Activated naive CD8-positive, alpha-beta T cell treated with anti-CD3 and anti-CD28 coated beads, Interleukin-2, amount 50 U/mL, for 24 hours (primary cell): ENCODE results near the gene HECW1.

Experiments used
- ATAC-seq: fragments of 150-1000 bp; cut with Tn5 transposase; one replicate; pipeline ENCODE4 v1.10.0; 2021
- DNase-seq: peaks from one replicate; pipeline ENCODE4 v3.0.0; 2021
- H3K27ac Mint-ChIP-seq: one replicate; pipeline ENCODE4 v1.8.0; 2021; ENCODE audit warnings: mild to moderate bottlenecking, mixed read lengths
- H3K27me3 Mint-ChIP-seq: one replicate; pipeline ENCODE4 v1.8.0; 2021; ENCODE audit warnings: mixed read lengths
- H3K36me3 Mint-ChIP-seq: one replicate; pipeline ENCODE4 v1.8.0; 2021; ENCODE audit warnings: low read depth, mixed read lengths
- H3K4me1 Mint-ChIP-seq: one replicate; pipeline ENCODE4 v1.8.0; 2021; ENCODE audit warnings: mixed read lengths
- H3K4me3 Mint-ChIP-seq: one replicate; pipeline ENCODE4 v1.8.0; 2021; ENCODE audit warnings: mild to moderate bottlenecking, moderate library complexity, mixed read lengths
- H3K9me3 Mint-ChIP-seq: one replicate; pipeline ENCODE4 v1.8.0; 2021; ENCODE audit warnings: mixed read lengths

Gene HECW1

DNA sequence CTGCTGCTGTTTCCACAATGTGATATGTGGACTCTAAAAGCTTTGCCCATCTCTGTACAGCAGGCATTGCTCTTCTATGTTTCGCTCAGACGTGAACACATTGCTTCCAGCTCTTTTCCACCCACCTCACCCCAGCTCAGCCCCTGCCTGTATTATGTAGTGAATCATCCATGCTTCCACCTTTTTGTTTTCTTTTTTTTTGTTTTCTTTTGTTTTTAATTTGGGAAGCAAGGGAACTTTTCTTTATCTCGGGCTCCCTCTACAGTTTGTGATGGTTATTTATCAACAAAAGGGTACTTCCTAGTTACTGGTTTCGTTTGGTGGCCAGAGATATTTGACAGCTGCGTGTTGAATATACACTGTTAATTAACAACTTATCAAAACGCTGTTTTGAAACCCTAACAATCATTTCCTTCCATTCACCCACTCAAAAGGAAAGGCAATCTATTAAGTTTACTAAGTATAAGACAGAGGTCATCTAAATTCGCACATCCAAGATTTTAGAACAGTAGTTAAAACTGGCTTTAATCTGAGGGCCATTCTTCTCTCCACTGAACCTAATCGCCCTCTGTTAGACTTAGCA, 342.6 kb downstream of the HECW1 start:
- no peak overlapping the region for H3K27ac Mint-ChIP-seq

GRCh38 chr7:43456200-43456599, 343.8 kb downstream of the HECW1 start:
- no peaks in the 10 kb centered on the region for H3K4me1 Mint-ChIP-seq
- H3K4me3 Mint-ChIP-seq, result no peak overlapping the region
- H3K27me3 Mint-ChIP-seq, result peaks cover 3% of the 10 kb centered on the region
- no peak for ATAC-seq
- no peaks in the 10 kb centered on the region for H3K36me3 Mint-ChIP-seq
- DNase-seq, result no peak
- H3K27ac Mint-ChIP-seq, result no peak overlapping the region
- H3K9me3 Mint-ChIP-seq, result no peaks in the 10 kb centered on the region

More for the DNA sequence above, 342.6 kb downstream of the HECW1 start:
- no peak for ATAC-seq
- no peaks in the 10 kb centered on the region for H3K9me3 Mint-ChIP-seq
- peaks cover 3% of the 10 kb centered on the region for H3K27me3 Mint-ChIP-seq
- H3K36me3 Mint-ChIP-seq, result no peaks in the 10 kb centered on the region
- no peak for DNase-seq
- H3K4me1 Mint-ChIP-seq, result no peaks in the 10 kb centered on the region
- H3K4me3 Mint-ChIP-seq, result no peak overlapping the region

DNA sequence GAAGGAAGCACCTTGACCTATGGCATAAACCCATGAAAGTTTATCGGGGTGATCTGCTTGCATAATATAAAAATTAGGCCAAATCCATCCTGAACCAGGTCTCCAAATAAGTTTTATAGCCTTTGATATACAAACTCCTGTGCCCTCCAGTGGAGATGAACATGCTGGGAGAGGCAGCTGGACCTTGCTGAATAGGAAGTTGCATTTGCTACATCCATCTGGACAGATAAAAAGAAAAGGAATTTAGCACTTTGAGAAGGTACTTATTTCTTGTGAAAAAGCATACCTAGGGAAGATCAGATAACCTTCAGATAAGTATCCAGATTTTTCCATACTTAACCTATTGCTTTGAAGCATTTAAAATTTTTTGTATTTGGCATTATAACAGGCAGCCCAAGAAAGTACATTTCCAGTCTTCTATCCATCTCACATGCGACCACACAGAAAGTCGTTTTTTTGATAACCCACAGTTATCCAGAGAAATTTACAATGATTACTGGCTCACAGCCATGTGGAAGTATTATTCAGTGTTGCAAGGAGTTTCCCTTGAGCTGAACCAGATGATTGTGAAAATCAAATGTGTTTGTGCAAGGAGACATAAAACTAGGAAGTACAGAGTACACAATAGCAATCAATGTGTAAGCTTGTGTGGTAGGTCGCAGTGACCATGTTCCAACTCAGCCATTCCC, 346.0 kb downstream of the HECW1 start:
- Mint-ChIP-seq H3K36me3 (no peaks in the 10 kb centered on the region), H3K9me3 (no peaks in the 10 kb centered on the region), H3K27me3 (no peaks in the 10 kb centered on the region), H3K4me1 (no peaks in the 10 kb centered on the region), H3K4me3 (no peak overlapping the region), H3K27ac (no peak overlapping the region)
- no peak for ATAC-seq
- DNase-seq, result no peak

- no peak overlapping the region for H3K27ac Mint-ChIP-seq
- H3K9me3 Mint-ChIP-seq, result no peaks in the 10 kb centered on the region
- DNase-seq, result no peak
- no peaks in the 10 kb centered on the region for H3K27me3 Mint-ChIP-seq
- ATAC-seq, result no peak
- H3K4me1 Mint-ChIP-seq, result no peaks in the 10 kb centered on the region
- H3K36me3 Mint-ChIP-seq, result no peaks in the 10 kb centered on the region
- H3K4me3 Mint-ChIP-seq, result no peak overlapping the region
Measured at GRCh38 chr7:43459019-43459337, 346.5 kb downstream of the HECW1 start.

- H3K36me3 Mint-ChIP-seq, result no peaks in the 10 kb centered on the region
- no peak for ATAC-seq
- no peak overlapping the region for H3K4me3 Mint-ChIP-seq
- no peaks in the 10 kb centered on the region for H3K4me1 Mint-ChIP-seq
- no peak overlapping the region for H3K27ac Mint-ChIP-seq
- H3K27me3 Mint-ChIP-seq, result no peaks in the 10 kb centered on the region
- H3K9me3 Mint-ChIP-seq, result no peaks in the 10 kb centered on the region
- DNase-seq, result no peak
Measured at GRCh38 chr7:43460733-43461348, 348.4 kb downstream of the HECW1 start.

- no peaks in the 10 kb centered on the region for H3K4me1 Mint-ChIP-seq
- DNase-seq (no peak), ATAC-seq (no peak)
- no peaks in the 10 kb centered on the region for H3K36me3 Mint-ChIP-seq
- no peaks in the 10 kb centered on the region for H3K27me3 Mint-ChIP-seq
- H3K27ac Mint-ChIP-seq, result no peak overlapping the region
- H3K9me3 Mint-ChIP-seq, result no peaks in the 10 kb centered on the region
- no peak overlapping the region for H3K4me3 Mint-ChIP-seq
Measured at GRCh38 chr7:43461349-43462024, 349.0 kb downstream of the HECW1 start.

- no peak for DNase-seq
- H3K36me3 Mint-ChIP-seq, result no peaks in the 10 kb centered on the region
- H3K27me3 Mint-ChIP-seq, result no peaks in the 10 kb centered on the region
- H3K4me1 Mint-ChIP-seq, result no peaks in the 10 kb centered on the region
- ATAC-seq, result no peak
- no peaks in the 10 kb centered on the region for H3K9me3 Mint-ChIP-seq
- no peak overlapping the region for H3K27ac Mint-ChIP-seq
- no peak overlapping the region for H3K4me3 Mint-ChIP-seq
Measured at GRCh38 chr7:43462836-43463235, 350.4 kb downstream of the HECW1 start.

DNA sequence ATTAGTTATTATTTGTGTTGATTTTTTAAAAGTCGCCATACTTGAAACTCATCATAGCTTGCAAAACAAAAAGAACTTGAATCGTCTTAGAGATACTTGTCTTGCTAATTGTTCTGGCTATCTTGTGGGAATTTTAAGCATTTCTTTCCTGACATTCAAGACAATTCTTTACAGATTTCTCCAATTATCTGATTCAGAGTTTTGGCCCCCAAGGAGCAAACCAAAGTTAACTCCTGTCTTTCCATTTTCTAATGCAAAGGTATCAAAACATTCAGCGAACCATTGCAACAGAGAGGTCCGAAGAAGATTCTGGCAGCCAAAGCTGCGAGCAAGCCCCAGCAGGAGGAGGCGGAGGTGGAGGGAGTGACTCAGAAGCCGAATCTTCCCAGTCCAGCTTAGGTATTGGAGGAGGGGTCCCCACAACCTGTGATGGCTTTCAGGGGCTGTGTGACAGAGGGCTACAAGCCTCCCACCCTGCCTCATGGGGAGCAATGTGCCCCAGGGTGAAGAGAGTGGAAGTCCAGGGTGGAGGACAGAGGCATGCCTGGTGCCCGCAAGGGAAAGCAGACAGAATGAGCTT, 351.0 kb downstream of the HECW1 start:
- DNase-seq, result no peak
- Mint-ChIP-seq H3K27ac (no peak overlapping the region), H3K4me1 (no peaks in the 10 kb centered on the region), H3K4me3 (no peak overlapping the region), H3K9me3 (no peaks in the 10 kb centered on the region), H3K27me3 (no peaks in the 10 kb centered on the region), H3K36me3 (no peaks in the 10 kb centered on the region)
- no peak for ATAC-seq

- Mint-ChIP-seq H3K27me3 (no peaks in the 10 kb centered on the region), H3K27ac (no peak overlapping the region), H3K36me3 (no peaks in the 10 kb centered on the region), H3K4me1 (no peaks in the 10 kb centered on the region), H3K9me3 (no peaks in the 10 kb centered on the region), H3K4me3 (no peak overlapping the region)
- ATAC-seq, result no peak
- no peak for DNase-seq
Measured at GRCh38 chr7:43465581-43466554, 353.4 kb downstream of the HECW1 start.

DNA sequence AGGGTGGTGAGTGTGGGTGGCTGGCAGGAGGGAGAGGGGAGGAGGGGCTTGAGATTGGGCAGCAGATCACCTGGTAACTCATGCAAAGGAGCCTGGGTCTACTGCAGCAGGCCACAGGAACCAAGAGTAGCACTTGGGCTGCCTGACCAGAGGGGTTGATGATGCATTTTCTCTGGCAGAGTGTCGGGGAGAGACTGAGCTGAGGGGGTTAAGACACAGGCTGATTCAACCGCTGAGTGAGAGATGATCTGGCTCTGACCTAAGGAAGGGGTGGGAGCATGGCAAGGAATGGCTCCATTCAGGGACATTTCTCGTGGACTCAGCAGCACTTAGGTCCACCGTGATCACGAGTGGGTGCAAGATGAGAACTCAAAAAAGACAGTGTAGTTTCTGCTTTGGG, 355.0 kb downstream of the HECW1 start:
- Mint-ChIP-seq H3K4me1 (no peaks in the 10 kb centered on the region), H3K9me3 (no peaks in the 10 kb centered on the region), H3K4me3 (no peak overlapping the region), H3K36me3 (no peaks in the 10 kb centered on the region), H3K27me3 (no peaks in the 10 kb centered on the region), H3K27ac (no peak overlapping the region)
- ATAC-seq (no peak), DNase-seq (no peak)

DNA sequence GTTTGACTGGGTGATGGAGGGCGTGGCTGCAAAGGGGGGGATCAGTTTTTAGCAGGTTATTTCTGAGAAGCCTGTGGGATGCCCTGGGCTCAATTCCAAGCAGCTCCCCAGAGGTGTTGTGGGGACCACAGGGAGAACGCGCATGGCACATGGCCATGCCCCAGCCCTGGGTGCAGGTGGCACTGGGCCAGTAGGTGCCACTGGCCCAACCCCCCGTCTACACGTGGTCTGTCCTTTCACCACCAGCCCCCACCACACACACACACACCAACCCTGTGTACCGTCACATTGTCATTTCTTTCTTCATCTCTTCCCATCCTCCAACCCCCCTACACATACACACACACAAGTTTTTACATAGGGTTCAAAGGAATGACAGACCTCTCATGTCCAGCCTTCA, 355.4 kb downstream of the HECW1 start:
- Mint-ChIP-seq H3K4me1 (no peaks in the 10 kb centered on the region), H3K27me3 (no peaks in the 10 kb centered on the region), H3K4me3 (no peak overlapping the region), H3K9me3 (no peaks in the 10 kb centered on the region), H3K36me3 (no peaks in the 10 kb centered on the region), H3K27ac (no peak overlapping the region)
- no peak for DNase-seq
- ATAC-seq, result no peak

- H3K27ac Mint-ChIP-seq, result no peak overlapping the region
- no peaks in the 10 kb centered on the region for H3K9me3 Mint-ChIP-seq
- no peaks in the 10 kb centered on the region for H3K4me1 Mint-ChIP-seq
- ATAC-seq (no peak), DNase-seq (no peak)
- H3K27me3 Mint-ChIP-seq, result no peaks in the 10 kb centered on the region
- no peaks in the 10 kb centered on the region for H3K36me3 Mint-ChIP-seq
- H3K4me3 Mint-ChIP-seq, result no peak overlapping the region
Measured at GRCh38 chr7:43469051-43469450, 356.6 kb downstream of the HECW1 start.

- DNase-seq (no peak), ATAC-seq (no peak)
- Mint-ChIP-seq H3K36me3 (no peaks in the 10 kb centered on the region), H3K27me3 (no peaks in the 10 kb centered on the region), H3K4me1 (no peaks in the 10 kb centered on the region), H3K27ac (no peak overlapping the region), H3K4me3 (no peak overlapping the region), H3K9me3 (no peaks in the 10 kb centered on the region)
Measured at GRCh38 chr7:43470110-43470509, 357.7 kb downstream of the HECW1 start.

DNA sequence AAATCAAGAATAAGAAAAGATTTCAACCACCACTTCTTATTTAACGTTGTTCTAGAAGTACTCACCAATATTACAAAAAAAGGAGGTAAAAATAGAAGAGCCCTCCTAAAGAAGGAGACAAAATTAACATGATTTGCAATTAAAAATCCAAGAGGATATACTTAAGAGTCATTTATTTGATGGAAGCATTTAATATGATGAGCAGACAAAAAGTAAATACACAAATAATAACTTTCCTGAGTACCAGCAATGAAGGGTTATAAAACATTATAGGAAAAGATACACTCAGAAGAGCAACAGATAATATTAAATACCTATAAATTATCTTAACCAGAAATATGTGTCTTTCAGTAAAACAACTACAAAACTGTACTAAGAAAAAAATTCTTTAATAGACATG, 363.5 kb downstream of the HECW1 start:
- Mint-ChIP-seq H3K27me3 (peaks cover 2% of the 10 kb centered on the region), H3K4me3 (no peak overlapping the region), H3K36me3 (no peaks in the 10 kb centered on the region), H3K9me3 (no peaks in the 10 kb centered on the region), H3K27ac (no peak overlapping the region), H3K4me1 (no peaks in the 10 kb centered on the region)
- DNase-seq (no peak), ATAC-seq (no peak)
